Measurements from ENCODE around the gene LYRM4.

LYRM4 gene

GRCh38 chr6:5260661-5261544 is at the start of gene LYRM4, which contains the start of gene FARS2:
Gene LYRM4, minus strand, starts transcription at chr6:5260950. Its CDS starts 217 bp downstream, at chr6:5260733.
Gene FARS2, plus strand, starts transcription at chr6:5261513.
- peak within 1 kb of the TSS; percentile 93 for H3K27ac ChIP-seq
- no peak for DNase-seq (ENCODE audit: low read depth, low spot score)

- peak; percentile 31 for DNase-seq (ENCODE audit: low read depth, low spot score)
- peak overlapping the region; percentile 20 for H3K27ac ChIP-seq
Measured at GRCh38 chr6:5308066-5308465, 47.3 kb upstream of the LYRM4 start.

- DNase-seq (ENCODE audit: low read depth, low spot score): no peak
- H3K27ac ChIP-seq: no peak overlapping the region
Measured at GRCh38 chr6:5307058-5307457, 46.3 kb upstream of the LYRM4 start.

GRCh38 chr6:5305968-5306626 is 45.3 kb upstream of the LYRM4 start:
- no peak overlapping the region for H3K27ac ChIP-seq
- no peak for DNase-seq (ENCODE audit: low read depth, low spot score)

- DNase-seq (ENCODE audit: low read depth, low spot score): no peak
- H3K27ac ChIP-seq: no peak overlapping the region
Measured at GRCh38 chr6:5303682-5304081, 42.9 kb upstream of the LYRM4 start.

- no peak overlapping the region for H3K27ac ChIP-seq
- peak; percentile 20 for DNase-seq (ENCODE audit: low read depth, low spot score)
Measured at GRCh38 chr6:5302995-5303622, 42.4 kb upstream of the LYRM4 start.

- H3K27ac ChIP-seq: no peak overlapping the region
- DNase-seq (ENCODE audit: low read depth, low spot score): no peak
Measured at GRCh38 chr6:5302220-5302946, 41.6 kb upstream of the LYRM4 start.

GRCh38 chr6:5300206-5300764 is 39.5 kb upstream of the LYRM4 start:
- DNase-seq (ENCODE audit: low read depth, low spot score): no peak
- H3K27ac ChIP-seq: no peak overlapping the region

- no peak overlapping the region for H3K27ac ChIP-seq
- no peak for DNase-seq (ENCODE audit: low read depth, low spot score)
Measured at GRCh38 chr6:5295623-5296022, 34.9 kb upstream of the LYRM4 start.

- H3K27ac ChIP-seq: no peak overlapping the region
- no peak for DNase-seq (ENCODE audit: low read depth, low spot score)
Measured at GRCh38 chr6:5294392-5295211, 33.9 kb upstream of the LYRM4 start.

- H3K27ac ChIP-seq: no peak overlapping the region
- DNase-seq (ENCODE audit: low read depth, low spot score): no peak
Measured at GRCh38 chr6:5293692-5294091, 32.9 kb upstream of the LYRM4 start.

- H3K27ac ChIP-seq: no peak overlapping the region
- DNase-seq (ENCODE audit: low read depth, low spot score): no peak
Measured at GRCh38 chr6:5292154-5292553, 31.4 kb upstream of the LYRM4 start.

GRCh38 chr6:5290500-5290899 is 29.8 kb upstream of the LYRM4 start:
- no peak overlapping the region for H3K27ac ChIP-seq
- no peak for DNase-seq (ENCODE audit: low read depth, low spot score)

GRCh38 chr6:5290097-5290496 is 29.3 kb upstream of the LYRM4 start:
- H3K27ac ChIP-seq: no peak overlapping the region
- DNase-seq (ENCODE audit: low read depth, low spot score): no peak

- no peak overlapping the region for H3K27ac ChIP-seq
- DNase-seq (ENCODE audit: low read depth, low spot score): no peak
Measured at GRCh38 chr6:5287966-5288297, 27.2 kb upstream of the LYRM4 start.

- no peak for DNase-seq (ENCODE audit: low read depth, low spot score)
Measured at GRCh38 chr6:5287205-5287965, 26.6 kb upstream of the LYRM4 start.

GRCh38 chr6:5286780-5287179 is 26.0 kb upstream of the LYRM4 start:
- no peak for DNase-seq (ENCODE audit: low read depth, low spot score)
- H3K27ac ChIP-seq: no peak overlapping the region

More at GRCh38 chr6:5287205-5287965, 26.6 kb upstream of the LYRM4 start:
- H3K27ac ChIP-seq: no peak overlapping the region

- no peak overlapping the region for H3K27ac ChIP-seq
Measured at GRCh38 chr6:5285526-5285925, 24.8 kb upstream of the LYRM4 start.

GRCh38 chr6:5285081-5285480 is 24.3 kb upstream of the LYRM4 start:
- no peak for DNase-seq (ENCODE audit: low read depth, low spot score)
- no peak overlapping the region for H3K27ac ChIP-seq

More at GRCh38 chr6:5285526-5285925, 24.8 kb upstream of the LYRM4 start:
- DNase-seq (ENCODE audit: low read depth, low spot score): no peak
